ENCODE measurements around the gene TP53I3. TPM values are rescaled to one million over a fixed set of nuclear protein-coding genes. Genes with fewer than 3 reads are reported as not detected.

Gene TP53I3, protein sequence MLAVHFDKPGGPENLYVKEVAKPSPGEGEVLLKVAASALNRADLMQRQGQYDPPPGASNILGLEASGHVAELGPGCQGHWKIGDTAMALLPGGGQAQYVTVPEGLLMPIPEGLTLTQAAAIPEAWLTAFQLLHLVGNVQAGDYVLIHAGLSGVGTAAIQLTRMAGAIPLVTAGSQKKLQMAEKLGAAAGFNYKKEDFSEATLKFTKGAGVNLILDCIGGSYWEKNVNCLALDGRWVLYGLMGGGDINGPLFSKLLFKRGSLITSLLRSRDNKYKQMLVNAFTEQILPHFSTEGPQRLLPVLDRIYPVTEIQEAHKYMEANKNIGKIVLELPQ
- 10 to 100 TPM in 1 of 2 donors, 1 to 10 TPM in 1; 3.1 to 13.0 TPM for total RNA-seq

DNA sequence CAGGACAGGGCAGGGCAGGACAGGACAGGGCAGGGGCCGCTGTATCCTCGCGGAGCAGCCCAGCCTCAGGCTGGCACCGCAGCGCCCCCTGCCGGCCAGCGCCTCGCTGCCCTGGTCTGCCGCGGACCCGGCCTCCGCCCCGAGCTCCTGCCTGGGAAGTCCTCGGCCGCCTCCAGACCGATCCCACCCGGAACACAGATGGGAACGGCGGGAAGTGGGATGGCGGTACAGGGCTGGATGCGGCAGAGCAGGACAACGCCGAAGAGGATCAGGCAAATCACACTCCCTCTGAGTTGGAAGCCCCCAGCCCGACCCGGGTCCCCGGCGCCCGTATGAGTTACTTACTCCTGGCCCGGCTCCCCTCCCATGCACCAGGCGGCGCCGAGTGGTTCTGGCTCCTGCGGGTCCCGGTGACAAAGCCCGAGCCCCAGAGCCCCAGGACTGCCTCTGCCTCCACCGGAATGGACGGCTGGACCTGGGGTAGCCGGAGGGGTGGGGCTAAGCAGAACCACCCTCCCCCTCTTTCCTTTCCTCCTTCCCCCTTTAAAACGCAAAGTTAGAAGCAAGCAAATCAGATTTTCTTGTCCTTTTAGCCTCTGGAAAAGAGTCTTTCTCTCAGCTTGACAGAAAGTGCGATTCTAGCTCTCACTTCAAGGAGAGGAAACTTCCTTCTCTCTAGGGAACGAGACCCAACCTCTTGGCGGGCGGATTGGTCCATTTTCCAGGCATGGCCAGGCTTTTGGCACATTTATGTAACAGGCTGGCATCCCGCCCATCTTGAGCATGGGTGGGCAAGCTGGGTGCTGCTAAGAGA, at the start of gene TP53I3:
Gene TP53I3, minus strand, starts transcription at position 449 of the 814 bp plus-strand sequence. CDS start 508 bp downstream, outside the sequence.
- DNase-seq (ENCODE audit: low spot score), result peak; percentile 47
- peak; percentile 88 for ATAC-seq (ENCODE audit: insufficient number of reproducible peaks, low FRiP score, low read depth)
- Histone ChIP-seq H3K4me1 (ENCODE audit: control insufficient read depth in 1 of 2, low read depth in 2 of 2) (peaks cover 7 to 19% of the 10 kb centered on the region in 2 donors), H3K9me3 (no peaks in the 10 kb centered on the region), H3K27ac (peak within 1 kb of the TSS; percentile 81 to 87), H3K27me3 (replicated peaks; ENCODE audit: insufficient read depth) (no peaks in the 10 kb centered on the region), H3K4me3 (peak within 1 kb of the TSS; percentile 74), H3K36me3 (peaks cover 7% of the 10 kb centered on the region)
- TF ChIP-seq, protein P1, sequence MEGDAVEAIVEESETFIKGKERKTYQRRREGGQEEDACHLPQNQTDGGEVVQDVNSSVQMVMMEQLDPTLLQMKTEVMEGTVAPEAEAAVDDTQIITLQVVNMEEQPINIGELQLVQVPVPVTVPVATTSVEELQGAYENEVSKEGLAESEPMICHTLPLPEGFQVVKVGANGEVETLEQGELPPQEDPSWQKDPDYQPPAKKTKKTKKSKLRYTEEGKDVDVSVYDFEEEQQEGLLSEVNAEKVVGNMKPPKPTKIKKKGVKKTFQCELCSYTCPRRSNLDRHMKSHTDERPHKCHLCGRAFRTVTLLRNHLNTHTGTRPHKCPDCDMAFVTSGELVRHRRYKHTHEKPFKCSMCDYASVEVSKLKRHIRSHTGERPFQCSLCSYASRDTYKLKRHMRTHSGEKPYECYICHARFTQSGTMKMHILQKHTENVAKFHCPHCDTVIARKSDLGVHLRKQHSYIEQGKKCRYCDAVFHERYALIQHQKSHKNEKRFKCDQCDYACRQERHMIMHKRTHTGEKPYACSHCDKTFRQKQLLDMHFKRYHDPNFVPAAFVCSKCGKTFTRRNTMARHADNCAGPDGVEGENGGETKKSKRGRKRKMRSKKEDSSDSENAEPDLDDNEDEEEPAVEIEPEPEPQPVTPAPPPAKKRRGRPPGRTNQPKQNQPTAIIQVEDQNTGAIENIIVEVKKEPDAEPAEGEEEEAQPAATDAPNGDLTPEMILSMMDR (IDR thresholded peaks at IDR 0.05), result peak; percentile 98

DNA sequence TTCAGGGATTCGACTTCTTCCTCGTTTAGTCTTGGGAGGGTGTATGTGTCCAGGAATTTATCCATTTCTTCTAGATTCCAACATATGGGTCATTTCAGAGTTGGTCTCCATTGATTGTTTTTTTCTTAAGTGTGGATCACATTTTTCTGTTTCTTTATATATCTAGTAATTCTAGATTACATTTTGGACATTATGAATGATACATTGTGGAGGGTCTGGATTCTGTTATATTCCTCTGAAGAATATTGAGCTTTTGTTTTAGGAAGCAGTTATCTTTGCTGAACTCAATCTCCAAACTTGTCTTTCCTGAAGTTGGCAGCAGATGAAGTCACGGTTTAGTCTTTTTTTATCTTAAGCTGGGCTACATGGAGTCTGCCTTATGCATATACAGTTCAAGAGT, 47.9 kb upstream of the TP53I3 start:
- TF ChIP-seq, protein P1 (IDR thresholded peaks at IDR 0.05), result no peak
- Histone ChIP-seq H3K27me3 (replicated peaks; ENCODE audit: insufficient read depth) (no peaks in the 10 kb centered on the region), H3K27ac (no peak overlapping the region), H3K4me3 (no peak overlapping the region), H3K9me3 (no peaks in the 10 kb centered on the region), H3K4me1 (ENCODE audit: control insufficient read depth in 1 of 2, low read depth in 2 of 2) (no peaks in the 10 kb centered on the region), H3K36me3 (no peaks in the 10 kb centered on the region)
- DNase-seq (ENCODE audit: low spot score) (no peak), ATAC-seq (ENCODE audit: insufficient number of reproducible peaks, low FRiP score, low read depth) (no peak)

GRCh38 chr2:24125956-24126355, 41.3 kb upstream of the TP53I3 start:
- no peak for DNase-seq (ENCODE audit: low spot score)
- Histone ChIP-seq H3K27me3 (replicated peaks; ENCODE audit: insufficient read depth) (no peaks in the 10 kb centered on the region), H3K27ac (no peak overlapping the region), H3K9me3 (no peaks in the 10 kb centered on the region), H3K36me3 (no peaks in the 10 kb centered on the region), H3K4me1 (ENCODE audit: control insufficient read depth in 1 of 2, low read depth in 2 of 2) (peaks cover 11 to 29% of the 10 kb centered on the region in 2 donors), H3K4me3 (no peak overlapping the region)
- TF ChIP-seq, protein P1 (IDR thresholded peaks at IDR 0.05), result no peak
- ATAC-seq (ENCODE audit: insufficient number of reproducible peaks, low FRiP score, low read depth), result no peak

DNA sequence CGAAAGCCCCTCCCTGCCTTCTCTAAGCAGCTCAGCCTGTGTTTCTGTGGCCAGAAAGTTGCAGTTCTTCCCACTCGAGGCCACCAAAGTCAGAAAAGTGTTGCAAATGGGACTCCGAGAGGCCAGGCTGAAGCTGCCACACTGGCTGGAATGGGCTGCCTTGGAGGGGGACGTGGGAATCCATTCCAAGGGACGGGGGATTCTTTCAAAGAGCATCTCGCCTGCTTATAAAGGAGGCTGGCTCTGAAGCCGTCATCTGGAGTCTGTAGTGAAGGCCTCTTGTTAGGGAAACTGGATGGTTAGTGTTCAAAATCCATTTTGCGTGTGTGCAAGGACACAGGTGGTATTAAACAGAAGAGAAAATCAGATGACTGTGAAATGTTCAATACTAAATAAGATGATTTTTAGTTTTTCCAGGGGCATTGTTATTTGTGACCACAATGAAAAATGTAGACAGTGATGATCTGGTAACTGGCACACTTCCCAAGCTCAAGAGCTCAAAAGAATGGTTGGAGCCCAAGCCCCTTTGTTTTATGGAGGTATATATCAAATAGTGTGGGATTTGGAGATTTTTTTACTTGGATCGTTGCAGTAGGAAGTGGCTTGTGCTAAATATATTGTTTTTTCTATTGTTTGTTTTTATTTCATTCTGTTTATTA, 39.4 kb upstream of the TP53I3 start:
- DNase-seq (ENCODE audit: low spot score), result no peak
- peak overlapping the region; percentile 96 for H3K4me3 ChIP-seq
- H3K27ac ChIP-seq, result peak overlapping the region; percentile 79 to 89
- H3K9me3 ChIP-seq, result no peaks in the 10 kb centered on the region
- TF ChIP-seq, protein P1 (IDR thresholded peaks at IDR 0.05), result no peak
- no peaks in the 10 kb centered on the region for H3K36me3 ChIP-seq
- peaks cover 11 to 32% of the 10 kb centered on the region in 2 donors for H3K4me1 ChIP-seq (ENCODE audit: control insufficient read depth in 1 of 2, low read depth in 2 of 2)
- H3K27me3 ChIP-seq (replicated peaks; ENCODE audit: insufficient read depth), result no peaks in the 10 kb centered on the region
- no peak for ATAC-seq (ENCODE audit: insufficient number of reproducible peaks, low FRiP score, low read depth)
